IMR-90 (cell line): ENCODE measurements around the gene ARHGDIA. TPM values are rescaled to one million over a fixed set of nuclear protein-coding genes. Genes with fewer than 3 reads are reported as not detected.
A peak's percentile ranks its signal among the peaks of the same experiment; 100 is the strongest.

Experiments
- ATAC-seq: fragments of 200-7000 bp; cut with Tn5 transposase; 2 replicates; pipeline ENCODE4 v1.9.1; 2020; ENCODE audit warnings: low read depth, mild to moderate bottlenecking, moderate library complexity
- BruUV-seq: library from RNA; stranded (reverse); fragments of 400-500 nt; replicated peaks from 2 replicates; lab custom pipeline; 2021; lab: Mats Ljungman, UMichigan
- CTCF ChIA-PET: fragments of 300-600 bp; formaldehyde crosslinking; extraction: SDS; loops from one replicate; lab custom pipeline; 2021; ENCODE audit warnings: antibody characterized with exemption; lab: Yijun Ruan, JAX
- POLR2A ChIA-PET: fragments of 300-600 bp; sonication (Branson Sonifier 250); formaldehyde crosslinking; loops from one replicate; lab custom pipeline; 2022; ENCODE audit warnings: antibody characterized with exemption; ENCODE audit not compliant: unreplicated experiment; lab: Charles Lee
- DNase-seq: peaks from one replicate; pipeline ENCODE4 v3.0.0; 2013
- H2AFZ ChIP-seq: replicated peaks from 2 replicates; pipeline ENCODE3; 2013; ENCODE audit warnings: low read length, mild to moderate bottlenecking; ENCODE audit not compliant: poor library complexity
- H2AK5ac ChIP-seq: 2 replicates; pipeline ENCODE4 v1.6.1; 2013; ENCODE audit warnings: low read depth, low read length, inconsistent platforms
- H2AK9ac ChIP-seq: replicated peaks from 2 replicates; pipeline ENCODE3; 2013; ENCODE audit warnings: mild to moderate bottlenecking, low read depth, low read length, moderate library complexity; ENCODE audit not compliant: poor library complexity
- H2BK120ac ChIP-seq: 2 replicates; pipeline ENCODE4 v1.6.1; 2013; ENCODE audit warnings: low read depth, low read length, inconsistent platforms
- H2BK15ac ChIP-seq: 3 replicates; pipeline ENCODE4 v1.6.1; 2013; ENCODE audit warnings: low read depth, low read length, inconsistent platforms
- H2BK20ac ChIP-seq: 2 replicates; pipeline ENCODE4 v1.6.1; 2013; ENCODE audit warnings: low read depth, mild to moderate bottlenecking, inconsistent platforms, low read length, moderate library complexity
- H2BK5ac ChIP-seq: 2 replicates; pipeline ENCODE4 v1.6.1; 2013; ENCODE audit warnings: mild to moderate bottlenecking, low read depth, low read length, inconsistent platforms; ENCODE audit not compliant: poor library complexity, severe bottlenecking
- H3K14ac ChIP-seq: replicated peaks from 2 replicates; pipeline ENCODE4 v1.6.1; 2013; ENCODE audit warnings: low read depth, low read length, inconsistent platforms
- H3K18ac ChIP-seq: 2 replicates; pipeline ENCODE4 v1.6.1; 2013; ENCODE audit warnings: low read depth, low read length, control low read depth
- H3K23ac ChIP-seq: 2 replicates; pipeline ENCODE4 v1.6.1; 2013; ENCODE audit warnings: low read depth, low read length, inconsistent platforms
- H3K27ac ChIP-seq: 2 replicates; pipeline ENCODE4 v1.5.1; 2013; ENCODE audit warnings: mild to moderate bottlenecking, control low read depth, low read length; ENCODE audit not compliant: insufficient read depth
- H3K27me3 ChIP-seq: 2 replicates; pipeline ENCODE4 v1.6.1; 2013; ENCODE audit warnings: low read length; ENCODE audit not compliant: control insufficient read depth, insufficient read depth
- H3K36me3 ChIP-seq: 2 replicates; pipeline ENCODE4 v1.6.1; 2013; ENCODE audit warnings: low read length, mixed read lengths; ENCODE audit not compliant: control insufficient read depth, insufficient read depth
- H3K4ac ChIP-seq: 2 replicates; pipeline ENCODE4 v1.6.1; 2013; ENCODE audit warnings: low read depth, low read length, inconsistent platforms
- H3K4me1 ChIP-seq: 2 replicates; pipeline ENCODE4 v1.6.1; 2013; ENCODE audit warnings: low read length, mixed read lengths; ENCODE audit not compliant: control insufficient read depth, insufficient read depth
- H3K4me2 ChIP-seq: 2 replicates; pipeline ENCODE4 v1.6.1; 2013; ENCODE audit warnings: low read depth, mild to moderate bottlenecking, control low read depth, low read length, moderate library complexity
- H3K4me3 ChIP-seq: 2 replicates; pipeline ENCODE4 v1.5.1; 2013; ENCODE audit warnings: low read depth, mild to moderate bottlenecking, control low read depth, low read length, moderate library complexity; ENCODE audit not compliant: insufficient read depth
- H3K56ac ChIP-seq: 2 replicates; pipeline ENCODE4 v1.6.1; 2013; ENCODE audit warnings: low read length, inconsistent platforms; ENCODE audit not compliant: insufficient read depth; ENCODE audit errors: extremely low read depth
- H3K79me1 ChIP-seq, 2 experiments: 2 replicates each; pipeline ENCODE4 v1.6.1; 2013; ENCODE audit warnings: low read length in 2 of 2, inconsistent platforms in 1 of 2, low read depth in 1 of 2
- H3K9ac ChIP-seq: 2 replicates; pipeline ENCODE4 v1.6.1; 2013; ENCODE audit warnings: low read depth, low read length, control low read depth
- H3K9me1 ChIP-seq: 2 replicates; pipeline ENCODE4 v1.6.1; 2013; ENCODE audit warnings: low read length, inconsistent platforms; ENCODE audit not compliant: insufficient read depth
- H3K9me3 ChIP-seq: 2 replicates; pipeline ENCODE4 v1.6.1; 2013; ENCODE audit warnings: low read length; ENCODE audit not compliant: control insufficient read depth, insufficient read depth
- H4K20me1 ChIP-seq: 2 replicates; pipeline ENCODE4 v1.6.1; 2013; ENCODE audit warnings: low read length, inconsistent platforms; ENCODE audit not compliant: insufficient read depth
- H4K5ac ChIP-seq: 2 replicates; pipeline ENCODE4 v1.6.1; 2013; ENCODE audit warnings: mild to moderate bottlenecking, low read depth, low read length, control low read depth
- H4K8ac ChIP-seq, 2 experiments: 2 replicates each; pipeline ENCODE4 v1.6.1; 2013; ENCODE audit warnings: low read depth in 2 of 2, low read length in 2 of 2, control low read depth in 1 of 2, inconsistent platforms in 1 of 2
- H4K91ac ChIP-seq: 2 replicates; pipeline ENCODE4 v1.6.1; 2013; ENCODE audit warnings: low read depth, low read length, inconsistent platforms; ENCODE audit not compliant: insufficient read depth
- BHLHE40 ChIP-seq: fragments of 150-350 bp; IDR thresholded peaks from 2 replicates; pipeline ENCODE4 v1.6.1; 2016; ENCODE audit warnings: mild to moderate bottlenecking, low read depth, low read length
- CEBPB ChIP-seq: IDR thresholded peaks from 2 replicates; pipeline ENCODE4 v1.6.1; 2012; ENCODE audit warnings: low read depth, low read length, improper control_type of control experiment
- CHD1 ChIP-seq: IDR thresholded peaks from 2 replicates; pipeline ENCODE4 v1.6.1; 2012; ENCODE audit warnings: low read depth, low read length, improper control_type of control experiment
- CTCF ChIP-seq: conservative IDR thresholded peaks from 2 replicates; pipeline ENCODE4 v1.5.1; 2012; ENCODE audit warnings: mild to moderate bottlenecking, low read depth, low read length, improper control_type of control experiment
- FOS ChIP-seq: fragments of 150-350 bp; IDR thresholded peaks from 2 replicates; pipeline ENCODE4 v1.6.1; 2016; ENCODE audit warnings: low read depth, low read length
- MAFK ChIP-seq: IDR thresholded peaks from 2 replicates; pipeline ENCODE4 v1.6.1; 2012; ENCODE audit warnings: low read depth, low read length, improper control_type of control experiment
- MAZ ChIP-seq: IDR thresholded peaks from 2 replicates; pipeline ENCODE4 v1.6.1; 2012; ENCODE audit warnings: low read depth, mild to moderate bottlenecking, low read length, improper control_type of control experiment, moderate library complexity, borderline replicate concordance
- MXI1 ChIP-seq: IDR thresholded peaks from 2 replicates; pipeline ENCODE4 v1.6.1; 2012; ENCODE audit warnings: low read depth, mild to moderate bottlenecking, low read length, moderate library complexity, borderline replicate concordance
- NFE2L2 ChIP-seq: fragments of 150-350 bp; IDR thresholded peaks from 2 replicates; pipeline ENCODE4 v1.6.1; 2016; ENCODE audit warnings: low read depth, mild to moderate bottlenecking, low read length
- POLR2A ChIP-seq: IDR thresholded peaks from 2 replicates; pipeline ENCODE4 v1.6.1; 2012; ENCODE audit warnings: mild to moderate bottlenecking, low read depth, low read length
- RAD21 ChIP-seq: IDR thresholded peaks from 2 replicates; pipeline ENCODE4 v1.6.1; 2012; ENCODE audit warnings: low read length, improper control_type of control experiment
- RCOR1 ChIP-seq: IDR thresholded peaks from 2 replicates; pipeline ENCODE4 v1.6.1; 2012; ENCODE audit warnings: mild to moderate bottlenecking, low read length, improper control_type of control experiment; ENCODE audit not compliant: insufficient replicate concordance
- RFX5 ChIP-seq: IDR thresholded peaks from 2 replicates; pipeline ENCODE4 v1.8.0; 2012; ENCODE audit warnings: low read depth, mild to moderate bottlenecking, low read length, moderate library complexity
- SMC3 ChIP-seq: fragments of 150-350 bp; IDR thresholded peaks from 2 replicates; pipeline ENCODE4 v1.6.1; 2016; ENCODE audit warnings: low read depth, mild to moderate bottlenecking, antibody characterized with exemption, low read length, moderate library complexity
- USF2 ChIP-seq: fragments of 150-350 bp; IDR thresholded peaks from 2 replicates; pipeline ENCODE4 v1.6.1; 2017; ENCODE audit warnings: mild to moderate bottlenecking, antibody characterized with exemption, low read length, low read depth
- WGBS, 2 experiments: methylation state at CpG; one replicate each; pipeline versions ENCODE4 v1.1.5 to v1.1.7; 2013; ENCODE audit warnings: missing lambda C conversion rate in 2 of 2; ENCODE audit not compliant: insufficient read length in 1 of 2; ENCODE audit errors: extremely low coverage in 2 of 2; 5-methylcytosine and 5-hydroxymethylcytosine counted together
- dilution Hi-C: fragments of 300-500 bp; cut with HindIII; formaldehyde crosslinking; loops from one replicate; pipeline ENCODE4 v1.14.3; 2018; ENCODE audit warnings: low sequenced_read_pairs; ENCODE audit not compliant: unreplicated experiment
- in situ Hi-C: fragments of 300-500 bp; cut with MboI; formaldehyde crosslinking; loops from 3 replicates; pipeline ENCODE4 v1.14.3; 2019; ENCODE audit warnings: low sequenced_read_pairs, inconsistent platforms, mixed read lengths
- intact Hi-C: fragments of 100-400 bp; cut with micrococcal nuclease; formaldehyde crosslinking; loops from 2 replicates; pipeline ENCODE4 v1.10.0; 2022
- polyA plus RNA-seq, 3 experiments: library from polyadenylated mRNA; depleted of rRNA; stranded (reverse); fragments of >200 nt; gene quantifications; 2 replicates each; pipeline ENCODE4 v1.2.3, GENCODE V29; 2012; ENCODE audit warnings: low replicate concordance in 1 of 3
- total RNA-seq: library from RNA; depleted of rRNA; stranded (reverse); fragments of >200 nt; gene quantifications from 2 replicates; pipeline ENCODE4 v1.2.3, GENCODE V29; 2012
- TF ChIP-seq, protein P1 (sequence below): fragments of 150-350 bp; IDR thresholded peaks from 2 replicates; pipeline ENCODE4 v1.6.1; 2016; ENCODE audit warnings: low read depth, mild to moderate bottlenecking, low read length, moderate library complexity, borderline replicate concordance

The ARHGDIA gene
- total and polyA plus RNA-seq, 2 of the 4 experiments (the other 2 are of a cell fraction), result 62.7 to 362 TPM

DNA sequence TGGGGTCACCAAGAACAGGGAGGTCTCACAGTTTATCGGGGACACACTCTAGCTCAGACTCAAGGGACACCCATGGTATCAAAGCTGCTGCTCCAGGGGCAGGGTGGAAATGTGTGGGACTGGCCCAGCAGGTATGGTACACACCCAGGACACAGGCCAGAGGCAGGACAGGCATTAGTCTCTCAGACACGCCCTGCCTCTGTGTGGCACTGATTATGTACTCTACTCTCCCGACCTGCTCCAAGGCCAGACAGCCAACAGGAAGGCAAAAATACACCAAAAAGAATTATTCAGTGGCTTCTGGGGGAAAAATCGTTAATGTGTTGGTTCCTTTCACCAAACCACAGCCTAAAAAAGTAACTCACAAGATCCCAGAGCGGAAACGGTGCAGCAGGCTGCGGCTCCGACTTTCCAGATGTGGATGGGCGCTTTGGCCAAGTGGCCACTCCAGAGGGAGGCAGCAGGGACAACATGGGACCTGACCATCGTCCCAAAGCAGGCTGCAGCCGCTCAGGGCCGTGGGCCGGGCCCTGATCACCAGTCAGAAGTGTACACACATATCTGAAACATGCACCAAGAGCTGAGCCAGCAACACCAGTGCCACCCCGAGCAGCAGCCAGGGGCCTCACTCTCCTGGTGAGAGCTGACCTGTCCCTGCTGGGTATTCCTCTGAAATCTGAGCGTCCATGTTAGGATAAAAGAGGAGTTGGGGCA is 47.9 kb upstream of the ARHGDIA start:
- Histone ChIP-seq H3K9me3 (no peaks in the 10 kb centered on the region), H3K27ac (no peak overlapping the region), H4K91ac (no peak overlapping the region), H2BK20ac (no peak overlapping the region), H3K4me2 (no peak overlapping the region), H3K4me1 (peaks cover 25% of the 10 kb centered on the region), H3K23ac (no peak overlapping the region), H2BK120ac (no peak overlapping the region), H3K56ac (no peak overlapping the region), H3K4me3 (no peak overlapping the region), H2AK9ac (peak overlapping the region; percentile 33), H2BK15ac (no peak overlapping the region), H2AFZ (no peak overlapping the region), H3K27me3 (no peaks in the 10 kb centered on the region), H3K4ac (no peak overlapping the region), H3K14ac (no peak overlapping the region), H4K8ac (no peak overlapping the region), H4K5ac (no peak overlapping the region), H3K36me3 (peaks cover 54% of the 10 kb centered on the region), H2AK5ac (no peak overlapping the region), H4K20me1 (peaks cover 81% of the 10 kb centered on the region), H3K9ac (no peak overlapping the region), H3K18ac (no peak overlapping the region), H3K9me1 (peaks cover 21% of the 10 kb centered on the region), H2BK5ac (no peak overlapping the region), H3K79me1 (peaks cover 18 to 87% of the 10 kb centered on the region in 2 experiments)
- no peak for DNase-seq
- in situ Hi-C loops (no loop called here), dilution Hi-C loops (no loop called here), intact Hi-C loops (no loop called here)
- CTCF ChIA-PET, result no interaction called here
- WGBS, 2 experiments, result 82% methylated on average over 3 of the region's 15 CpGs; no CpG with 5 or more reads in 1 of the 2 experiments
- POLR2A ChIA-PET, result no interaction called here
- BruUV-seq, result no TSS peak
- ATAC-seq, result no peak
- TF ChIP-seq, protein P1, sequence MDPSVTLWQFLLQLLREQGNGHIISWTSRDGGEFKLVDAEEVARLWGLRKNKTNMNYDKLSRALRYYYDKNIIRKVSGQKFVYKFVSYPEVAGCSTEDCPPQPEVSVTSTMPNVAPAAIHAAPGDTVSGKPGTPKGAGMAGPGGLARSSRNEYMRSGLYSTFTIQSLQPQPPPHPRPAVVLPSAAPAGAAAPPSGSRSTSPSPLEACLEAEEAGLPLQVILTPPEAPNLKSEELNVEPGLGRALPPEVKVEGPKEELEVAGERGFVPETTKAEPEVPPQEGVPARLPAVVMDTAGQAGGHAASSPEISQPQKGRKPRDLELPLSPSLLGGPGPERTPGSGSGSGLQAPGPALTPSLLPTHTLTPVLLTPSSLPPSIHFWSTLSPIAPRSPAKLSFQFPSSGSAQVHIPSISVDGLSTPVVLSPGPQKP, result no peak
- TF ChIP-seq POLR2A, result no peak
- no peak for TF ChIP-seq RFX5
- TF ChIP-seq RAD21, result no peak
- TF ChIP-seq CHD1, result no peak
- TF ChIP-seq CEBPB, result no peak
- no peak for TF ChIP-seq USF2
- no peak for TF ChIP-seq MXI1
- no peak for TF ChIP-seq RCOR1
- TF ChIP-seq BHLHE40, result no peak
- TF ChIP-seq SMC3, result no peak
- TF ChIP-seq FOS, result no peak
- no peak for TF ChIP-seq MAZ
- no peak for TF ChIP-seq MAFK
- TF ChIP-seq NFE2L2, result no peak
- no peak for TF ChIP-seq CTCF
